H9 (cell line): ENCODE data around the gene STX8. TPM values are rescaled to one million over a fixed set of nuclear protein-coding genes. Genes with fewer than 3 reads are reported as not detected.

ENCODE experiments used
- DNase-seq: peaks from one replicate; pipeline ENCODE4 v3.0.0-alpha.2; 2017
- H2AFZ ChIP-seq: one replicate; pipeline ENCODE4 v1.6.1; 2013; ENCODE audit warnings: mild to moderate bottlenecking, low read length, control low read depth, moderate library complexity
- H2AK5ac ChIP-seq: 2 replicates; pipeline ENCODE4 v1.6.1; 2013; ENCODE audit warnings: low read length, control low read depth, mixed read lengths; ENCODE audit not compliant: insufficient read length
- H2BK120ac ChIP-seq: one replicate; pipeline ENCODE4 v1.6.1; 2013; ENCODE audit warnings: low read depth, mild to moderate bottlenecking, low read length, control low read depth, inconsistent platforms; ENCODE audit not compliant: poor library complexity, severe bottlenecking
- H2BK12ac ChIP-seq: 2 replicates; pipeline ENCODE4 v1.6.1; 2013; ENCODE audit warnings: low read length, control low read depth, mixed read lengths, low read depth; ENCODE audit not compliant: insufficient read length
- H2BK15ac ChIP-seq: 2 replicates; pipeline ENCODE4 v1.6.1; 2013; ENCODE audit warnings: low read depth, low read length, control low read depth
- H2BK20ac ChIP-seq: one replicate; pipeline ENCODE4 v1.6.1; 2013; ENCODE audit warnings: low read depth, mild to moderate bottlenecking, low read length, control low read depth, inconsistent platforms; ENCODE audit not compliant: poor library complexity, severe bottlenecking
- H2BK5ac ChIP-seq: 2 replicates; pipeline ENCODE4 v1.6.1; 2013; ENCODE audit warnings: low read length, control low read depth, mixed read lengths; ENCODE audit not compliant: insufficient read length
- H3K14ac ChIP-seq: 2 replicates; pipeline ENCODE4 v1.6.1; 2013; ENCODE audit warnings: low read length, control low read depth; ENCODE audit not compliant: insufficient read depth
- H3K18ac ChIP-seq: 2 replicates; pipeline ENCODE4 v1.6.1; 2013; ENCODE audit warnings: low read depth, mild to moderate bottlenecking, mixed read lengths, low read length, control low read depth; ENCODE audit not compliant: insufficient read length
- H3K23ac ChIP-seq: 2 replicates; pipeline ENCODE4 v1.6.1; 2013; ENCODE audit warnings: low read length, control low read depth, mixed read lengths, low read depth; ENCODE audit not compliant: insufficient read length
- H3K23me2 ChIP-seq: 2 replicates; pipeline ENCODE4 v1.6.1; 2013; ENCODE audit warnings: low read depth, mild to moderate bottlenecking, mixed read lengths, low read length, control low read depth; ENCODE audit not compliant: insufficient read length, poor library complexity, severe bottlenecking
- H3K27ac ChIP-seq: 2 replicates; pipeline ENCODE4 v1.5.1; 2013; ENCODE audit warnings: low read length, control low read depth, mixed read lengths, low read depth; ENCODE audit not compliant: insufficient read length
- H3K27me3 ChIP-seq: 2 replicates; pipeline ENCODE4 v1.6.1; 2013; ENCODE audit warnings: low read length, control low read depth, inconsistent platforms; ENCODE audit not compliant: insufficient read depth
- H3K4ac ChIP-seq: 2 replicates; pipeline ENCODE4 v1.6.1; 2013; ENCODE audit warnings: low read depth, mild to moderate bottlenecking, control low read depth, inconsistent platforms, low read length, moderate library complexity
- H3K4me1 ChIP-seq: 2 replicates; pipeline ENCODE4 v1.6.1; 2013; ENCODE audit warnings: low read length, control low read depth, inconsistent platforms; ENCODE audit not compliant: insufficient read depth
- H3K4me2 ChIP-seq: 2 replicates; pipeline ENCODE4 v1.6.1; 2013; ENCODE audit warnings: low read length, control low read depth, mixed read lengths; ENCODE audit not compliant: insufficient read length, insufficient read depth
- H3K56ac ChIP-seq: 2 replicates; pipeline ENCODE4 v1.6.1; 2013; ENCODE audit warnings: low read depth, mild to moderate bottlenecking, mixed read lengths, low read length, control low read depth; ENCODE audit not compliant: insufficient read length
- H3K79me1 ChIP-seq: 2 replicates; pipeline ENCODE4 v1.6.1; 2013; ENCODE audit warnings: low read depth, mild to moderate bottlenecking, moderate library complexity, low read length, control low read depth, inconsistent platforms; ENCODE audit not compliant: insufficient read depth, poor library complexity, severe bottlenecking
- H3K79me2 ChIP-seq: 2 replicates; pipeline ENCODE4 v1.6.1; 2013; ENCODE audit warnings: low read length, control low read depth, inconsistent platforms; ENCODE audit not compliant: insufficient read depth
- H3K9ac ChIP-seq: 2 replicates; pipeline ENCODE4 v1.6.1; 2013; ENCODE audit warnings: low read length, control low read depth, mixed read lengths; ENCODE audit not compliant: insufficient read length; ENCODE audit errors: extremely low read depth
- H3K9me3 ChIP-seq: one replicate; pipeline ENCODE4 v1.6.1; 2013; ENCODE audit warnings: low read depth, low read length, inconsistent platforms; ENCODE audit not compliant: control insufficient read depth
- H3T11ph ChIP-seq: one replicate; pipeline ENCODE4 v1.6.1; 2013; ENCODE audit warnings: mild to moderate bottlenecking, low read length, control low read depth, inconsistent platforms
- H4K20me1 ChIP-seq: one replicate; pipeline ENCODE4 v1.6.1; 2013; ENCODE audit not compliant: control insufficient read depth, insufficient read length, insufficient read depth
- H4K5ac ChIP-seq: 2 replicates; pipeline ENCODE4 v1.6.1; 2013; ENCODE audit warnings: low read depth, mild to moderate bottlenecking, mixed read lengths, low read length, control low read depth; ENCODE audit not compliant: insufficient read length
- H4K8ac ChIP-seq: replicated peaks from 2 replicates; pipeline ENCODE4 v1.6.1; 2013; ENCODE audit warnings: low read length, control low read depth, mixed read lengths, low read depth; ENCODE audit not compliant: insufficient read length
- H4K91ac ChIP-seq: 2 replicates; pipeline ENCODE4 v1.6.1; 2013; ENCODE audit warnings: low read depth, mild to moderate bottlenecking, moderate library complexity, mixed read lengths, low read length, control low read depth; ENCODE audit not compliant: insufficient read length
- H3K27ac Mint-ChIP-seq, 3 experiments: 2 replicates in 2 of 3; 3 replicates in 1 of 3; pipeline ENCODE4 v1.8.0; 2020 to 2021; ENCODE audit warnings: mixed read lengths in 3 of 3, mild to moderate bottlenecking in 1 of 3, moderate library complexity in 1 of 3
- H3K27me3 Mint-ChIP-seq: 2 replicates; pipeline ENCODE4 v1.8.0; 2021; ENCODE audit warnings: low read depth, mild to moderate bottlenecking, moderate library complexity, mixed read lengths
- H3K36me3 Mint-ChIP-seq, 3 experiments: 2 replicates in 2 of 3; 3 replicates in 1 of 3; pipeline ENCODE4 v1.8.0; 2020 to 2021; ENCODE audit warnings: low read depth in 3 of 3, mixed read lengths in 3 of 3; ENCODE audit not compliant: insufficient read depth in 1 of 3
- H3K4me1 Mint-ChIP-seq, 2 experiments: 2 replicates each; pipeline ENCODE4 v1.8.0; 2020; ENCODE audit warnings: mixed read lengths in 2 of 2
- H3K4me3 Mint-ChIP-seq, 2 experiments: 2 replicates in 1 of 2; 3 replicates in 1 of 2; pipeline ENCODE4 v1.8.0; 2020 to 2021; ENCODE audit warnings: mild to moderate bottlenecking in 2 of 2, mixed read lengths in 2 of 2, moderate library complexity in 1 of 2
- H3K9me3 Mint-ChIP-seq, 2 experiments: 2 replicates in 1 of 2; 3 replicates in 1 of 2; pipeline ENCODE4 v1.8.0; 2020; ENCODE audit warnings: mild to moderate bottlenecking in 2 of 2, mixed read lengths in 2 of 2, moderate library complexity in 1 of 2
- CTCF ChIP-seq: fragments of 200-600 bp; sonication (generic); conservative IDR thresholded peaks from 3 replicates; pipeline ENCODE4 v1.8.0; 2021; ENCODE audit warnings: antibody characterized with exemption, mild to moderate bottlenecking
- WGBS: extraction: QIAGEN DNeasy Blood & Tissue Kit; methylation state at CpG from one replicate; pipeline ENCODE4 v1.1.7; 2013; ENCODE audit warnings: missing lambda C conversion rate, low lambda C conversion rate, mixed read lengths; ENCODE audit not compliant: insufficient read length; ENCODE audit errors: extremely low coverage; 5-methylcytosine and 5-hydroxymethylcytosine counted together
- total RNA-seq: library from RNA; stranded (reverse); gene quantifications from 2 replicates; pipeline ENCODE4 v1.2.1, GENCODE V29; 2021

The STX8 gene
- total RNA-seq, 1 experiment from 2014 or later = 55.1 TPM

DNA sequence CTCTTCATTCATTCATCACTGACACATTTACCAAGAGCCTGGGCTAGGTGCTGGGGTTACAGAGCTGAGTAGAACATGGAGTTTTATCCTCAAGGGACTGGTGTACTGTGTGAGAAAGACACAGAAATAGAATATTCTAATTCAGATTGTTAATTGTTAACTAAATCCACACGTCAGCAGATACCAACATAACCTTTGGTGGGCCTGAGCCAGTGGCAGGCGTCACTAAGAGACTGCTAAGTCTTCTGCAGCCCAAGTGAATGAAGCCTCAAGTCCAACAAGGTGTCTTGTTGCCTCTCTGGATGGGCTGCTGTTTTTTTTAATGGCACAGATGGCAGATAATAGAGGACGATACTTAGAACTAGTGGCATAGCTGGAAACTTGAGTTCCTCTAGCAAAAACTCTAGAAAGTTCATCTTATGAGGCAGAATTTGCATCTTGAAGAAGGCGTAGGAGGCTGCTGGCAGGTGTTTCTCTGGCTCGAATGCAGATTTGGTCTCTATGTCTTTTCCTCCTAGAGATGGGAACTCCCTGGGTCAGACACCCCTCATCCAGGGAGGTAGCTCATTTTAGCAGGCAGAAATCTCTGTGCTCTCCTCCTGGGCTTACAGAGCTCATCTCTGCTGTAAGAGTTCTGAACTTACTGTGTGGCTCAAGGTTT is 374.8 kb downstream of the STX8 start:
- WGBS = no CpG with 5 or more reads among the region's 5 CpGs
- Histone ChIP-seq H2BK15ac (no peak overlapping the region), H4K91ac (no peak overlapping the region), H3K27me3 (no peaks in the 10 kb centered on the region), H4K20me1 (no peaks in the 10 kb centered on the region), H4K8ac (no peak overlapping the region), H4K5ac (no peak overlapping the region), H3K23me2 (no peaks in the 10 kb centered on the region), H3K4me1 (no peaks in the 10 kb centered on the region; the same call in 1 of the 2 replicates), H3K4ac (no peak overlapping the region), H2BK120ac (no peak overlapping the region), H3K4me2 (no peak overlapping the region), H3K56ac (no peak overlapping the region), H2BK20ac (no peak overlapping the region), H2BK12ac (no peak overlapping the region), H2BK5ac (no peak overlapping the region), H3K23ac (no peak overlapping the region), H3K79me2 (no peaks in the 10 kb centered on the region), H2AFZ (no peak overlapping the region), H3K79me1 (no peaks in the 10 kb centered on the region), H3K9me3 (no peaks in the 10 kb centered on the region), H3T11ph (no peak overlapping the region), H3K9ac (no peak overlapping the region), H3K27ac (no peak overlapping the region), H3K14ac (no peak overlapping the region), H3K18ac (no peak overlapping the region), H2AK5ac (no peak overlapping the region)
- Mint-ChIP-seq H3K36me3 (peaks cover 0 to 5% (median 2%) of the 10 kb centered on the region in 3 experiments; a peak in 2 of 7 replicates), H3K27me3 (peaks cover 4% of the 10 kb centered on the region), H3K4me1 (peaks cover 26 to 27% of the 10 kb centered on the region in 2 experiments), H3K27ac (no peak overlapping the region), H3K9me3 (peaks cover 0 to 5% of the 10 kb centered on the region in 2 experiments; a peak in 2 of 5 replicates), H3K4me3 (no peak overlapping the region)
- DNase-seq = no peak
- TF ChIP-seq CTCF = no peak

Other genes with a start within 250 kb of the STX8 start
- gene CFAP52, start 822 bp upstream of the STX8 start, total RNA-seq = not detected in 2 replicates
- gene USP43, start 69.7 kb upstream of the STX8 start, total RNA-seq = 5.2 and 5.5 TPM in 2 replicates
- gene DHRS7C, start 215.8 kb upstream of the STX8 start, total RNA-seq = not detected in 2 replicates
- not detected in 2 replicates for gene GSG1L2, start 246.3 kb upstream of the STX8 start, total RNA-seq